Keratinocyte (primary cell): ENCODE data around the gene TCF7L2. TPM values are rescaled to one million over a fixed set of nuclear protein-coding genes. Genes with fewer than 3 reads are reported as not detected.

Experiments used
- DNase-seq: peaks from one replicate; pipeline ENCODE4 v3.0.0-alpha.2; 2011; ENCODE audit warnings: low read depth, missing footprints, low spot score
- FAIRE-seq: peaks from 2 replicates; lab custom pipeline; 2011; peaks lifted over from hg19 to GRCh38; lab: Jason Lieb, UNC
- H2AFZ ChIP-seq: 2 replicates; pipeline ENCODE4 v1.6.0; 2012; ENCODE audit warnings: low read length, control low read depth, inconsistent platforms; ENCODE audit not compliant: control insufficient read depth
- H3K27ac ChIP-seq: 2 replicates; pipeline ENCODE4 v1.5.1; 2011; ENCODE audit warnings: low read length; ENCODE audit not compliant: control insufficient read depth, insufficient read depth
- H3K27me3 ChIP-seq: 3 replicates; pipeline ENCODE4 v1.6.0; 2011; ENCODE audit warnings: low read length; ENCODE audit not compliant: control insufficient read depth, insufficient read depth; ENCODE audit errors: extremely low read depth
- H3K36me3 ChIP-seq, 2 experiments: 2 replicates in 1 of 2; 3 replicates in 1 of 2; pipeline ENCODE4 v1.5.1; 2011; ENCODE audit warnings: low read length in 2 of 2, mild to moderate bottlenecking in 1 of 2; ENCODE audit not compliant: control insufficient read depth in 2 of 2, insufficient read depth in 2 of 2; ENCODE audit errors: extremely low read depth in 1 of 2
- H3K4me1 ChIP-seq: 3 replicates; pipeline ENCODE4 v1.5.1; 2011; ENCODE audit warnings: low read length; ENCODE audit not compliant: control insufficient read depth, insufficient read depth; ENCODE audit errors: extremely low read depth
- H3K4me2 ChIP-seq: 3 replicates; pipeline ENCODE4 v1.6.0; 2011; ENCODE audit warnings: low read depth, low read length; ENCODE audit not compliant: control insufficient read depth, insufficient read depth; ENCODE audit errors: extremely low read depth
- H3K4me3 ChIP-seq, 3 experiments: fragments of 200-600 bp in 1 of 3; sonication (generic) in 1 of 3; 2 replicates in 2 of 3; 3 replicates in 1 of 3; pipeline ENCODE4 v1.5.1; 2011 to 2016; ENCODE audit warnings: low read length in 3 of 3, mild to moderate bottlenecking in 3 of 3, control low read depth in 2 of 3, inconsistent platforms in 1 of 3, low read depth in 1 of 3, mixed read lengths in 1 of 3, mixed run types in 1 of 3, moderate library complexity in 1 of 3; ENCODE audit not compliant: control insufficient read depth in 2 of 3, insufficient read depth in 2 of 3; ENCODE audit errors: extremely low read depth in 1 of 3
- H3K79me2 ChIP-seq: 2 replicates; pipeline ENCODE4 v1.6.0; 2012; ENCODE audit warnings: low read length; ENCODE audit not compliant: control insufficient read depth, insufficient read depth
- H3K9ac ChIP-seq: 3 replicates; pipeline ENCODE4 v1.6.0; 2011; ENCODE audit warnings: low read length; ENCODE audit not compliant: control insufficient read depth, insufficient read depth; ENCODE audit errors: extremely low read depth
- H3K9me1 ChIP-seq: 3 replicates; pipeline ENCODE4 v1.6.0; 2011; ENCODE audit warnings: low read length; ENCODE audit not compliant: control insufficient read depth, insufficient read depth; ENCODE audit errors: extremely low read depth
- H3K9me3 ChIP-seq: 2 replicates; pipeline ENCODE4 v1.5.1; 2012; ENCODE audit warnings: low read depth, low read length; ENCODE audit not compliant: control insufficient read depth
- H4K20me1 ChIP-seq: 3 replicates; pipeline ENCODE4 v1.6.0; 2011; ENCODE audit warnings: low read length; ENCODE audit not compliant: control insufficient read depth, insufficient read depth; ENCODE audit errors: extremely low read depth
- EZH2 ChIP-seq: IDR thresholded peaks from one replicate; pipeline ENCODE4 v1.6.1; 2012; ENCODE audit warnings: inconsistent platforms, mild to moderate bottlenecking, low read length, moderate library complexity
- dilution Hi-C: fragments of 300-500 bp; cut with MboI; formaldehyde crosslinking; loops from one replicate; pipeline ENCODE4 v1.7.0; 2020; ENCODE audit warnings: low sequenced_read_pairs; ENCODE audit not compliant: extremely low pct_ligation_motif_present
- polyA plus RNA-seq, 5 experiments: library from polyadenylated mRNA; depleted of rRNA in 3 of 5; stranded (reverse) in 3 of 5; stranded (forward) in 1 of 5; unstranded in 1 of 5; fragments of >200 nt; gene quantifications; 1 replicate in 1 of 5; 2 replicates in 3 of 5; 3 replicates in 1 of 5; pipeline versions ENCODE4 v1.2.1 to v1.2.3, GENCODE V29; 2011 to 2012; ENCODE audit warnings: missing spikeins in 2 of 5, low read depth in 1 of 5, low replicate concordance in 1 of 5
- TF ChIP-seq, protein P1 (sequence below), 3 experiments: IDR thresholded peaks in 1 of 3; conservative IDR thresholded peaks in 1 of 3; optimal IDR thresholded peaks in 1 of 3; 2 replicates in 2 of 3; 3 replicates in 1 of 3; pipeline versions ENCODE3 to v1.5.1; 2011; ENCODE audit warnings: low read length in 3 of 3, mild to moderate bottlenecking in 3 of 3, moderate library complexity in 2 of 3, control low read depth in 1 of 3, inconsistent platforms in 1 of 3; ENCODE audit not compliant: insufficient read depth in 2 of 3; ENCODE audit errors: extremely low read depth in 1 of 3

Gene TCF7L2
- polyA plus RNA-seq, 1 donor (not counting 4 experiments of a cell fraction or from before 2014, with no cell fraction given), result 2.5 TPM

DNA sequence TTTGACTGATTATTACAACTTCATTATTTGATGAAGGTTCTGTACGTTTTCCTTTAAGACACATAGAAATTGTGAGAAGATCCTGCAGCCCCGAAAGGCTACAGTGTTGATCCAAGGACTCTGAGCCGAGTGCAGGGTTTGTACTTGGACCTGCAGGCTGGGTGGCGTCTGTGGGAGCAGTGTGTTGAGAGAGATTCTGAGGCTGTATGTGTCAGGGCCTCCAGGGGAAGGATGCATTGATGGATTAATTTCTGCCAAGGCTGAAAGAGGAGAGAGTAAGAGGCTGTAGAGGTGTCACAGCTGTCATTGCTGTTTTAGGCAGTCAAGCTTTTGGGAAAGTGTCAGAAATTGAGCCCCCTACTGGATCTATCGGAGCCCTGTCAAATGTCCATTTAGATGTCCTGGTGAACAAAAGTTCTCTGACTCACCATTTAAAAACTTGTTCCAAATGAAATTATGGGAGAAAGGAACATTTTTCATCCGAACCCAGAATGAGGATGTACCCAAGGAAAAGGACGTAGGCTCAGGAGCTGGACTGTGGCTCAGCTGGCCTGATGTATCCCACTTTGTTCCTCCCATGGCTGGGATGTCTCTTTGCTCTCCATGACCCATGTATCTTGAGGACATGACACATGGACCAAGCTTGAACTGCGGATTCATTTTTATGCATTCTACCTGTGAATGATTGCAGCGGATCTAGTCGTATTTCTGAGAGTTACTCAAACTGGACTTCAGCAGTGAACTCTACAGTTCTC lies 102.2 kb downstream of the TCF7L2 start:
- DNase-seq, result no peak

GRCh38 chr10:113053091-113053490 lies 103.0 kb downstream of the TCF7L2 start:
- no peaks in the 10 kb centered on the region for H3K9me3 ChIP-seq
- no peak overlapping the region for H3K4me3 ChIP-seq
- H3K9ac ChIP-seq, result no peak overlapping the region
- peaks cover 0 to 2% of the 10 kb centered on the region in 2 experiments for H3K36me3 ChIP-seq
- H3K4me1 ChIP-seq, result peaks cover 3% of the 10 kb centered on the region
- H3K9me1 ChIP-seq, result no peaks in the 10 kb centered on the region
- TF ChIP-seq EZH2, result no peak
- TF ChIP-seq, protein P1, sequence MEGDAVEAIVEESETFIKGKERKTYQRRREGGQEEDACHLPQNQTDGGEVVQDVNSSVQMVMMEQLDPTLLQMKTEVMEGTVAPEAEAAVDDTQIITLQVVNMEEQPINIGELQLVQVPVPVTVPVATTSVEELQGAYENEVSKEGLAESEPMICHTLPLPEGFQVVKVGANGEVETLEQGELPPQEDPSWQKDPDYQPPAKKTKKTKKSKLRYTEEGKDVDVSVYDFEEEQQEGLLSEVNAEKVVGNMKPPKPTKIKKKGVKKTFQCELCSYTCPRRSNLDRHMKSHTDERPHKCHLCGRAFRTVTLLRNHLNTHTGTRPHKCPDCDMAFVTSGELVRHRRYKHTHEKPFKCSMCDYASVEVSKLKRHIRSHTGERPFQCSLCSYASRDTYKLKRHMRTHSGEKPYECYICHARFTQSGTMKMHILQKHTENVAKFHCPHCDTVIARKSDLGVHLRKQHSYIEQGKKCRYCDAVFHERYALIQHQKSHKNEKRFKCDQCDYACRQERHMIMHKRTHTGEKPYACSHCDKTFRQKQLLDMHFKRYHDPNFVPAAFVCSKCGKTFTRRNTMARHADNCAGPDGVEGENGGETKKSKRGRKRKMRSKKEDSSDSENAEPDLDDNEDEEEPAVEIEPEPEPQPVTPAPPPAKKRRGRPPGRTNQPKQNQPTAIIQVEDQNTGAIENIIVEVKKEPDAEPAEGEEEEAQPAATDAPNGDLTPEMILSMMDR (optimal IDR thresholded peaks at IDR 0.05 in 1 of 3, IDR thresholded peaks at IDR 0.05 in 1 of 3, conservative IDR thresholded peaks at IDR 0.05 in 1 of 3; ENCODE audit: extremely low read depth in 1 of 3, insufficient read depth in 2 of 3, low read length in 3 of 3), result no peak
- H2AFZ ChIP-seq, result no peak overlapping the region
- FAIRE-seq, result no peak
- DNase-seq, result no peak
- dilution Hi-C loops, result no loop called here
- H3K27me3 ChIP-seq, result no peaks in the 10 kb centered on the region
- H3K79me2 ChIP-seq, result peaks cover 2% of the 10 kb centered on the region
- no peak overlapping the region for H3K27ac ChIP-seq
- no peak overlapping the region for H3K4me2 ChIP-seq
- no peaks in the 10 kb centered on the region for H4K20me1 ChIP-seq

More for the DNA sequence above, 102.2 kb downstream of the TCF7L2 start:
- Histone ChIP-seq H3K9me3 (no peaks in the 10 kb centered on the region), H3K27ac (no peak overlapping the region), H3K36me3 (peaks cover 0 to 2% of the 10 kb centered on the region in 2 experiments), H3K4me2 (no peak overlapping the region), H3K79me2 (peaks cover 2% of the 10 kb centered on the region), H3K4me3 (no peak overlapping the region), H3K4me1 (peaks cover 5% of the 10 kb centered on the region), H3K9me1 (no peaks in the 10 kb centered on the region), H2AFZ (no peak overlapping the region), H4K20me1 (no peaks in the 10 kb centered on the region), H3K9ac (no peak overlapping the region), H3K27me3 (no peaks in the 10 kb centered on the region)
- TF ChIP-seq EZH2, result no peak
- TF ChIP-seq, protein P1 (optimal IDR thresholded peaks at IDR 0.05 in 1 of 3, IDR thresholded peaks at IDR 0.05 in 1 of 3, conservative IDR thresholded peaks at IDR 0.05 in 1 of 3; ENCODE audit: extremely low read depth in 1 of 3, insufficient read depth in 2 of 3, low read length in 3 of 3), result no peak
- no peak for FAIRE-seq
- dilution Hi-C loops, result no loop called here
